H9 (cell line): Measurements from ENCODE around the gene COCH. TPM values are rescaled to one million over a fixed set of nuclear protein-coding genes. Genes with fewer than 3 reads are reported as not detected.

ENCODE experiments used
- DNase-seq: peaks from one replicate; pipeline ENCODE4 v3.0.0-alpha.2; 2017
- H2AFZ ChIP-seq: one replicate; pipeline ENCODE4 v1.6.1; 2013; ENCODE audit warnings: mild to moderate bottlenecking, low read length, control low read depth, moderate library complexity
- H2AK5ac ChIP-seq: 2 replicates; pipeline ENCODE4 v1.6.1; 2013; ENCODE audit warnings: low read length, control low read depth, mixed read lengths; ENCODE audit not compliant: insufficient read length
- H2BK120ac ChIP-seq: one replicate; pipeline ENCODE4 v1.6.1; 2013; ENCODE audit warnings: low read depth, mild to moderate bottlenecking, low read length, control low read depth, inconsistent platforms; ENCODE audit not compliant: poor library complexity, severe bottlenecking
- H2BK12ac ChIP-seq: 2 replicates; pipeline ENCODE4 v1.6.1; 2013; ENCODE audit warnings: low read length, control low read depth, mixed read lengths, low read depth; ENCODE audit not compliant: insufficient read length
- H2BK15ac ChIP-seq: 2 replicates; pipeline ENCODE4 v1.6.1; 2013; ENCODE audit warnings: low read depth, low read length, control low read depth
- H2BK20ac ChIP-seq: one replicate; pipeline ENCODE4 v1.6.1; 2013; ENCODE audit warnings: low read depth, mild to moderate bottlenecking, low read length, control low read depth, inconsistent platforms; ENCODE audit not compliant: poor library complexity, severe bottlenecking
- H2BK5ac ChIP-seq: 2 replicates; pipeline ENCODE4 v1.6.1; 2013; ENCODE audit warnings: low read length, control low read depth, mixed read lengths; ENCODE audit not compliant: insufficient read length
- H3K14ac ChIP-seq: 2 replicates; pipeline ENCODE4 v1.6.1; 2013; ENCODE audit warnings: low read length, control low read depth; ENCODE audit not compliant: insufficient read depth
- H3K18ac ChIP-seq: 2 replicates; pipeline ENCODE4 v1.6.1; 2013; ENCODE audit warnings: low read depth, mild to moderate bottlenecking, mixed read lengths, low read length, control low read depth; ENCODE audit not compliant: insufficient read length
- H3K23ac ChIP-seq: 2 replicates; pipeline ENCODE4 v1.6.1; 2013; ENCODE audit warnings: low read length, control low read depth, mixed read lengths, low read depth; ENCODE audit not compliant: insufficient read length
- H3K23me2 ChIP-seq: 2 replicates; pipeline ENCODE4 v1.6.1; 2013; ENCODE audit warnings: low read depth, mild to moderate bottlenecking, mixed read lengths, low read length, control low read depth; ENCODE audit not compliant: insufficient read length, poor library complexity, severe bottlenecking
- H3K27ac ChIP-seq: 2 replicates; pipeline ENCODE4 v1.5.1; 2013; ENCODE audit warnings: low read length, control low read depth, mixed read lengths, low read depth; ENCODE audit not compliant: insufficient read length
- H3K27me3 ChIP-seq: 2 replicates; pipeline ENCODE4 v1.6.1; 2013; ENCODE audit warnings: low read length, control low read depth, inconsistent platforms; ENCODE audit not compliant: insufficient read depth
- H3K4ac ChIP-seq: 2 replicates; pipeline ENCODE4 v1.6.1; 2013; ENCODE audit warnings: low read depth, mild to moderate bottlenecking, control low read depth, inconsistent platforms, low read length, moderate library complexity
- H3K4me1 ChIP-seq: 2 replicates; pipeline ENCODE4 v1.6.1; 2013; ENCODE audit warnings: low read length, control low read depth, inconsistent platforms; ENCODE audit not compliant: insufficient read depth
- H3K4me2 ChIP-seq: 2 replicates; pipeline ENCODE4 v1.6.1; 2013; ENCODE audit warnings: low read length, control low read depth, mixed read lengths; ENCODE audit not compliant: insufficient read length, insufficient read depth
- H3K56ac ChIP-seq: 2 replicates; pipeline ENCODE4 v1.6.1; 2013; ENCODE audit warnings: low read depth, mild to moderate bottlenecking, mixed read lengths, low read length, control low read depth; ENCODE audit not compliant: insufficient read length
- H3K79me1 ChIP-seq: 2 replicates; pipeline ENCODE4 v1.6.1; 2013; ENCODE audit warnings: low read depth, mild to moderate bottlenecking, moderate library complexity, low read length, control low read depth, inconsistent platforms; ENCODE audit not compliant: insufficient read depth, poor library complexity, severe bottlenecking
- H3K79me2 ChIP-seq: 2 replicates; pipeline ENCODE4 v1.6.1; 2013; ENCODE audit warnings: low read length, control low read depth, inconsistent platforms; ENCODE audit not compliant: insufficient read depth
- H3K9ac ChIP-seq: 2 replicates; pipeline ENCODE4 v1.6.1; 2013; ENCODE audit warnings: low read length, control low read depth, mixed read lengths; ENCODE audit not compliant: insufficient read length; ENCODE audit errors: extremely low read depth
- H3K9me3 ChIP-seq: one replicate; pipeline ENCODE4 v1.6.1; 2013; ENCODE audit warnings: low read depth, low read length, inconsistent platforms; ENCODE audit not compliant: control insufficient read depth
- H3T11ph ChIP-seq: one replicate; pipeline ENCODE4 v1.6.1; 2013; ENCODE audit warnings: mild to moderate bottlenecking, low read length, control low read depth, inconsistent platforms
- H4K20me1 ChIP-seq: one replicate; pipeline ENCODE4 v1.6.1; 2013; ENCODE audit not compliant: control insufficient read depth, insufficient read length, insufficient read depth
- H4K5ac ChIP-seq: 2 replicates; pipeline ENCODE4 v1.6.1; 2013; ENCODE audit warnings: low read depth, mild to moderate bottlenecking, mixed read lengths, low read length, control low read depth; ENCODE audit not compliant: insufficient read length
- H4K8ac ChIP-seq: replicated peaks from 2 replicates; pipeline ENCODE4 v1.6.1; 2013; ENCODE audit warnings: low read length, control low read depth, mixed read lengths, low read depth; ENCODE audit not compliant: insufficient read length
- H4K91ac ChIP-seq: 2 replicates; pipeline ENCODE4 v1.6.1; 2013; ENCODE audit warnings: low read depth, mild to moderate bottlenecking, moderate library complexity, mixed read lengths, low read length, control low read depth; ENCODE audit not compliant: insufficient read length
- H3K27ac Mint-ChIP-seq, 3 experiments: 2 replicates in 2 of 3; 3 replicates in 1 of 3; pipeline ENCODE4 v1.8.0; 2020 to 2021; ENCODE audit warnings: mixed read lengths in 3 of 3, mild to moderate bottlenecking in 1 of 3, moderate library complexity in 1 of 3
- H3K27me3 Mint-ChIP-seq: 2 replicates; pipeline ENCODE4 v1.8.0; 2021; ENCODE audit warnings: low read depth, mild to moderate bottlenecking, moderate library complexity, mixed read lengths
- H3K36me3 Mint-ChIP-seq, 3 experiments: 2 replicates in 2 of 3; 3 replicates in 1 of 3; pipeline ENCODE4 v1.8.0; 2020 to 2021; ENCODE audit warnings: low read depth in 3 of 3, mixed read lengths in 3 of 3; ENCODE audit not compliant: insufficient read depth in 1 of 3
- H3K4me1 Mint-ChIP-seq, 2 experiments: 2 replicates each; pipeline ENCODE4 v1.8.0; 2020; ENCODE audit warnings: mixed read lengths in 2 of 2
- H3K4me3 Mint-ChIP-seq, 2 experiments: 2 replicates in 1 of 2; 3 replicates in 1 of 2; pipeline ENCODE4 v1.8.0; 2020 to 2021; ENCODE audit warnings: mild to moderate bottlenecking in 2 of 2, mixed read lengths in 2 of 2, moderate library complexity in 1 of 2
- H3K9me3 Mint-ChIP-seq, 2 experiments: 2 replicates in 1 of 2; 3 replicates in 1 of 2; pipeline ENCODE4 v1.8.0; 2020; ENCODE audit warnings: mild to moderate bottlenecking in 2 of 2, mixed read lengths in 2 of 2, moderate library complexity in 1 of 2
- CTCF ChIP-seq: fragments of 200-600 bp; sonication (generic); conservative IDR thresholded peaks from 3 replicates; pipeline ENCODE4 v1.8.0; 2021; ENCODE audit warnings: antibody characterized with exemption, mild to moderate bottlenecking
- WGBS: extraction: QIAGEN DNeasy Blood & Tissue Kit; methylation state at CpG from one replicate; pipeline ENCODE4 v1.1.7; 2013; ENCODE audit warnings: missing lambda C conversion rate, low lambda C conversion rate, mixed read lengths; ENCODE audit not compliant: insufficient read length; ENCODE audit errors: extremely low coverage; 5-methylcytosine and 5-hydroxymethylcytosine counted together
- total RNA-seq: library from RNA; stranded (reverse); gene quantifications from 2 replicates; pipeline ENCODE4 v1.2.1, GENCODE V29; 2021

COCH gene
- total RNA-seq, 1 experiment from 2014 or later = 25.8 TPM

DNA sequence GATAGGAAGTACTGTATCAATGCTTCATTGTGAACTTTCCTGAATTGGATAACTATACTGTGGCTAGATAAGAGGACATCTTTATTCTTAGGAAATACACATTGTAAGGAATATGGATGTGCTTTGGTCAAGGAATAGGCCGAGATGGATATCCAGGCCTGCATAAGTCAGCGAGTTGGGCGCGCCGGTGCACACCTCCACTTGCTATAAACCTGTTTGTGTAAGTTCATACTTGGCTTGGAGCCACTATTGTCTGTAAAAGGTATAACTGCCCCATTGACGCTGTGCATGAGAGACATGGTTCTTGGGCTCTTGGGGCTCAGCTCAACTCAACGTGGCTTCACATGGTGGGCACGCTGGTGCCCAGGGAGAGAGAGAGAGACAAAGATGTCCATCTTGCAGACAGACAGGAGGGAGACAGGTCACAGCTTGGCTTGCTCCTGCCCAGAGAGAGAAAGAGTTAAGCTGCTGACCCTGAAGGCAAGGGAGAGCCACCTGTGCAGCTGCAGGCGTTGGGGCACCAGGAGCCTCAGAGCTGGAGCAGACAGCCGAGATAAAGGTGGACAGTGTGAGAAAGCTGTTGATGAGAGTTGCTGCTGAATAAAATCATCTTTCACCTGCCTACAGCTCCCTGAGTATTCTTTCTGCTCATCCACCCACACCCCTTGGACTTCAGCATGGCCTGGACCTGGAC, 34.1 kb upstream of the COCH start:
- no peaks in the 10 kb centered on the region for H3K4me1 ChIP-seq
- TF ChIP-seq CTCF = no peak
- H3K79me1 ChIP-seq = no peaks in the 10 kb centered on the region
- no peaks in the 10 kb centered on the region for H3K9me3 ChIP-seq
- no peaks in the 10 kb centered on the region for H4K20me1 ChIP-seq
- H2BK12ac ChIP-seq = no peak overlapping the region
- H3K23me2 ChIP-seq = no peaks in the 10 kb centered on the region
- H3K27me3 ChIP-seq = no peaks in the 10 kb centered on the region
- Mint-ChIP-seq H3K9me3 (peaks cover 2 to 4% of the 10 kb centered on the region in 2 experiments; a peak in 3 of 5 replicates), H3K4me3 (no peak overlapping the region), H3K27ac (peak overlapping the region in 1 of 3 experiments; percentile 24; a peak in 1 of 7 replicates), H3K27me3 (no peaks in the 10 kb centered on the region), H3K36me3 (peaks cover 0 to 2% (median 0%) of the 10 kb centered on the region in 3 experiments; a peak in 2 of 7 replicates), H3K4me1 (no peaks in the 10 kb centered on the region)
- no peak overlapping the region for H3K18ac ChIP-seq
- no peak overlapping the region for H3K4ac ChIP-seq
- H3K56ac ChIP-seq = no peak overlapping the region
- H3K14ac ChIP-seq = no peak overlapping the region
- no peak overlapping the region for H2AFZ ChIP-seq
- no peak overlapping the region for H2BK120ac ChIP-seq
- H2AK5ac ChIP-seq = no peak overlapping the region
- H3K27ac ChIP-seq = no peak overlapping the region
- no peak for DNase-seq
- H3K23ac ChIP-seq = no peak overlapping the region
- no peak overlapping the region for H3K4me2 ChIP-seq
- no peak overlapping the region for H4K5ac ChIP-seq
- no peak overlapping the region for H2BK15ac ChIP-seq
- whole genome bisulfite sequencing = no CpG with 5 or more reads among the region's 10 CpGs
- H4K8ac ChIP-seq = no peak overlapping the region
- no peak overlapping the region for H3T11ph ChIP-seq
- H3K9ac ChIP-seq = no peak overlapping the region
- H2BK5ac ChIP-seq = no peak overlapping the region
- no peak overlapping the region for H2BK20ac ChIP-seq
- no peak overlapping the region for H4K91ac ChIP-seq
- no peaks in the 10 kb centered on the region for H3K79me2 ChIP-seq
